Measurements from ENCODE around the gene PAEP.

Gene PAEP

GRCh38 chr9:135563039-135563476 is 1.5 kb downstream of the PAEP start:
- TF ChIP-seq REST (IDR thresholded peaks at IDR 0.05; ENCODE audit: insufficient replicate concordance, low read depth) (no peak), CTCF (IDR thresholded peaks at IDR 0.05; ENCODE audit: insufficient read depth, low read length) (no peak), SPI1 (IDR thresholded peaks at IDR 0.05; ENCODE audit: borderline replicate concordance, low read depth) (no peak), GABPA (IDR thresholded peaks at IDR 0.05; ENCODE audit: low read depth) (no peak), POLR2AphosphoS5 (IDR thresholded peaks at IDR 0.05; ENCODE audit: low read depth) (no peak)
- no peak for DNase-seq (ENCODE audit: low read depth in 1 of 2, low spot score in 1 of 2)

GRCh38 chr9:135563858-135564257 is 2.3 kb downstream of the PAEP start:
- DNase-seq (ENCODE audit: low read depth in 1 of 2, low spot score in 1 of 2) = no peak
- no peak overlapping the region for H3K27ac ChIP-seq (replicated peaks)
- no peak overlapping the region for H3K4me3 ChIP-seq (replicated peaks; ENCODE audit: insufficient read depth, low read length)
- TF ChIP-seq CTCF (IDR thresholded peaks at IDR 0.05; ENCODE audit: insufficient read depth, low read length) (no peak), GABPA (IDR thresholded peaks at IDR 0.05; ENCODE audit: low read depth) (no peak), SPI1 (IDR thresholded peaks at IDR 0.05; ENCODE audit: borderline replicate concordance, low read depth) (no peak), POLR2AphosphoS5 (IDR thresholded peaks at IDR 0.05; ENCODE audit: low read depth) (no peak), REST (IDR thresholded peaks at IDR 0.05; ENCODE audit: insufficient replicate concordance, low read depth) (no peak)
- H3K27me3 ChIP-seq (ENCODE audit: insufficient read depth, poor library complexity, severe bottlenecking) = no peaks in the 10 kb centered on the region

More at GRCh38 chr9:135563039-135563476, 1.5 kb downstream of the PAEP start:
- no peak overlapping the region for H3K4me3 ChIP-seq (replicated peaks; ENCODE audit: insufficient read depth, low read length)
- H3K27ac ChIP-seq (replicated peaks) = no peak overlapping the region
- H3K27me3 ChIP-seq (ENCODE audit: insufficient read depth, poor library complexity, severe bottlenecking) = no peaks in the 10 kb centered on the region

GRCh38 chr9:135565141-135565628 is 3.6 kb downstream of the PAEP start:
- no peak for TF ChIP-seq SPI1 (IDR thresholded peaks at IDR 0.05; ENCODE audit: borderline replicate concordance, low read depth)
- TF ChIP-seq CTCF (IDR thresholded peaks at IDR 0.05; ENCODE audit: insufficient read depth, low read length) = no peak
- TF ChIP-seq REST (IDR thresholded peaks at IDR 0.05; ENCODE audit: insufficient replicate concordance, low read depth) = no peak
- no peak for TF ChIP-seq GABPA (IDR thresholded peaks at IDR 0.05; ENCODE audit: low read depth)
- no peak for TF ChIP-seq POLR2AphosphoS5 (IDR thresholded peaks at IDR 0.05; ENCODE audit: low read depth)
- DNase-seq (ENCODE audit: low read depth in 1 of 2, low spot score in 1 of 2) = no peak
- no peak overlapping the region for H3K27ac ChIP-seq (replicated peaks)
- H3K27me3 ChIP-seq (ENCODE audit: insufficient read depth, poor library complexity, severe bottlenecking) = no peaks in the 10 kb centered on the region
- H3K4me3 ChIP-seq (replicated peaks; ENCODE audit: insufficient read depth, low read length) = no peak overlapping the region

All from HL-60 (cell line).